B cell (primary cell): ENCODE results near the gene CD86.

Experiments
- EZH2 ChIP-seq: IDR thresholded peaks from 2 replicates; pipeline ENCODE4 v1.6.1; 2012; ENCODE audit warnings: borderline replicate concordance, low read depth, mild to moderate bottlenecking, moderate library complexity, low read length; ENCODE audit not compliant: insufficient read depth, poor library complexity, severe bottlenecking
- TF ChIP-seq, protein P1 (sequence below): fragments of 200-600 bp; IDR thresholded peaks from one replicate; pipeline ENCODE4 v1.8.0; 2022; ENCODE audit warnings: antibody characterized with exemption, mild to moderate bottlenecking

GRCh38 chr3:122077293-122078234 lies 22.4 kb downstream of the CD86 start:
- TF ChIP-seq, protein P1, sequence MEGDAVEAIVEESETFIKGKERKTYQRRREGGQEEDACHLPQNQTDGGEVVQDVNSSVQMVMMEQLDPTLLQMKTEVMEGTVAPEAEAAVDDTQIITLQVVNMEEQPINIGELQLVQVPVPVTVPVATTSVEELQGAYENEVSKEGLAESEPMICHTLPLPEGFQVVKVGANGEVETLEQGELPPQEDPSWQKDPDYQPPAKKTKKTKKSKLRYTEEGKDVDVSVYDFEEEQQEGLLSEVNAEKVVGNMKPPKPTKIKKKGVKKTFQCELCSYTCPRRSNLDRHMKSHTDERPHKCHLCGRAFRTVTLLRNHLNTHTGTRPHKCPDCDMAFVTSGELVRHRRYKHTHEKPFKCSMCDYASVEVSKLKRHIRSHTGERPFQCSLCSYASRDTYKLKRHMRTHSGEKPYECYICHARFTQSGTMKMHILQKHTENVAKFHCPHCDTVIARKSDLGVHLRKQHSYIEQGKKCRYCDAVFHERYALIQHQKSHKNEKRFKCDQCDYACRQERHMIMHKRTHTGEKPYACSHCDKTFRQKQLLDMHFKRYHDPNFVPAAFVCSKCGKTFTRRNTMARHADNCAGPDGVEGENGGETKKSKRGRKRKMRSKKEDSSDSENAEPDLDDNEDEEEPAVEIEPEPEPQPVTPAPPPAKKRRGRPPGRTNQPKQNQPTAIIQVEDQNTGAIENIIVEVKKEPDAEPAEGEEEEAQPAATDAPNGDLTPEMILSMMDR, result peak; percentile 33
- no peak for TF ChIP-seq EZH2
